Common myeloid progenitor, CD34-positive (primary cell): ENCODE measurements around the gene KANK2.

Experiments
- CTCF ChIA-PET: fragments of 350-600 bp; sonication (Branson Sonifier 250); formaldehyde crosslinking; loops from one replicate; lab custom pipeline; 2021; ENCODE audit warnings: antibody characterized with exemption; lab: Charles Lee
- POLR2A ChIA-PET: fragments of 350-600 bp; sonication (Branson Sonifier 250); formaldehyde crosslinking; loops from one replicate; lab custom pipeline; 2021; ENCODE audit warnings: antibody characterized with exemption; lab: Charles Lee
- DNase-seq, 3 donors: peaks; one replicate each; pipeline versions ENCODE4 v3.0.0 to v3.0.0-alpha.2; 2013
- H3K27ac ChIP-seq, 2 experiments: 1 replicate in 1 of 2; 2 replicates in 1 of 2; pipeline ENCODE4 v1.7.0; 2013; ENCODE audit warnings: inconsistent platforms in 2 of 2, low read length in 2 of 2, mild to moderate bottlenecking in 2 of 2, low read depth in 1 of 2, moderate library complexity in 1 of 2; ENCODE audit not compliant: severe bottlenecking in 2 of 2, insufficient read depth in 1 of 2, poor library complexity in 1 of 2
- H3K27me3 ChIP-seq, 5 experiments: replicated peaks in 2 of 5; 1 replicate in 3 of 5; 2 replicates in 2 of 5; pipeline versions ENCODE4 v1.6.1 to v1.7.0; 2013; ENCODE audit warnings: low read length in 4 of 5, mild to moderate bottlenecking in 2 of 5, moderate library complexity in 2 of 5, inconsistent platforms in 1 of 5; ENCODE audit not compliant: insufficient read depth in 5 of 5, control insufficient read depth in 4 of 5
- H3K36me3 ChIP-seq, 4 experiments: 1 replicate in 2 of 4; 2 replicates in 2 of 4; pipeline versions ENCODE4 v1.6.1 to v1.7.0; 2013; ENCODE audit warnings: low read length in 3 of 4, control low read depth in 1 of 4, mild to moderate bottlenecking in 1 of 4; ENCODE audit not compliant: control insufficient read depth in 4 of 4, insufficient read depth in 4 of 4
- H3K4me1 ChIP-seq, 4 experiments: 1 replicate in 3 of 4; 2 replicates in 1 of 4; pipeline versions ENCODE4 v1.6.1 to v1.7.1; 2013; ENCODE audit warnings: low read length in 3 of 4, mild to moderate bottlenecking in 3 of 4, control low read depth in 1 of 4, inconsistent platforms in 1 of 4, moderate library complexity in 1 of 4; ENCODE audit not compliant: control insufficient read depth in 4 of 4, insufficient read depth in 4 of 4; ENCODE audit errors: control extremely low read depth in 1 of 4
- H3K4me3 ChIP-seq, 7 experiments: 1 replicate in 4 of 7; 2 replicates in 3 of 7; pipeline versions ENCODE4 v1.5.1 to v1.7.0; 2013; ENCODE audit warnings: mild to moderate bottlenecking in 7 of 7, low read length in 6 of 7, moderate library complexity in 6 of 7, inconsistent platforms in 2 of 7, low read depth in 2 of 7, control low read depth in 1 of 7; ENCODE audit not compliant: insufficient read depth in 4 of 7, control insufficient read depth in 1 of 7; ENCODE audit errors: extremely low read depth in 1 of 7
- H3K9me3 ChIP-seq, 5 experiments: 1 replicate in 4 of 5; 2 replicates in 1 of 5; pipeline versions ENCODE4 v1.6.1 to v1.7.1; 2013; ENCODE audit warnings: low read length in 4 of 5, mild to moderate bottlenecking in 2 of 5, inconsistent platforms in 1 of 5, low read depth in 1 of 5, moderate library complexity in 1 of 5; ENCODE audit not compliant: control insufficient read depth in 4 of 5, insufficient read depth in 2 of 5; ENCODE audit errors: control extremely low read depth in 1 of 5
- WGBS: methylation state at CpG from one replicate; pipeline ENCODE4 v1.1.5; 2013; ENCODE audit not compliant: insufficient coverage; 5-methylcytosine and 5-hydroxymethylcytosine counted together

KANK2 gene

GRCh38 chr19:11209839-11210655, 12.7 kb upstream of the KANK2 start:
- Histone ChIP-seq H3K27ac (no peak overlapping the region), H3K4me3 (no peak overlapping the region), H3K36me3 (no peaks in the 10 kb centered on the region), H3K4me1 (peaks cover 0 to 10% (median 4%) of the 10 kb centered on the region in 4 experiments), H3K9me3 (no peaks in the 10 kb centered on the region), H3K27me3 (no peaks in the 10 kb centered on the region)
- WGBS, result 90% methylated on average over 2 of the region's 2 CpGs
- CTCF ChIA-PET, result no interaction called here
- POLR2A ChIA-PET, result no interaction called here
- DNase-seq, result peak in 2 of 3 donors; percentile 26 to 38

- no peaks in the 10 kb centered on the region for H3K27me3 ChIP-seq
- no peaks in the 10 kb centered on the region for H3K9me3 ChIP-seq
- POLR2A ChIA-PET, result no interaction called here
- no peak overlapping the region for H3K4me3 ChIP-seq
- H3K4me1 ChIP-seq, result peaks cover 4 to 22% (median 16%) of the 10 kb centered on the region in 4 experiments
- CTCF ChIA-PET, result interaction anchor here (1.9 kb wide), 1 partner anchor 15 kb away, joined by 6 read pairs; no protein-coding TSS in a partner anchor
- no peaks in the 10 kb centered on the region for H3K36me3 ChIP-seq
- DNase-seq, result peak in 2 of 3 donors; percentile 29 to 51
- WGBS, result 90% methylated on average over 29 of the region's 38 CpGs
- H3K27ac ChIP-seq, result no peak overlapping the region
Observed at GRCh38 chr19:11208561-11209471, 11.5 kb upstream of the KANK2 start.

GRCh38 chr19:11205939-11206570, 8.7 kb upstream of the KANK2 start:
- H3K4me3 ChIP-seq, result no peak overlapping the region
- POLR2A ChIA-PET, result interaction anchor here (0.6 kb wide), 1 partner anchor 48 kb away, joined by 4 read pairs; no protein-coding TSS in a partner anchor
- peaks cover 4 to 32% (median 23%) of the 10 kb centered on the region in 4 experiments for H3K4me1 ChIP-seq
- H3K27ac ChIP-seq, result no peak overlapping the region
- no peaks in the 10 kb centered on the region for H3K36me3 ChIP-seq
- DNase-seq, result peak in 2 of 3 donors; percentile 35 to 55
- no peaks in the 10 kb centered on the region for H3K9me3 ChIP-seq
- H3K27me3 ChIP-seq, result no peaks in the 10 kb centered on the region
- CTCF ChIA-PET, result interaction anchor here (0.6 kb wide), 3 partner anchors 15 to 80 kb away, joined by 3 read pairs; no protein-coding TSS in a partner anchor
- WGBS, result 80% methylated on average over 5 of the region's 9 CpGs

GRCh38 chr19:11204943-11205349, 7.6 kb upstream of the KANK2 start:
- Histone ChIP-seq H3K4me1 (peaks cover 4 to 32% (median 23%) of the 10 kb centered on the region in 4 experiments), H3K36me3 (no peaks in the 10 kb centered on the region), H3K9me3 (no peaks in the 10 kb centered on the region), H3K27me3 (no peaks in the 10 kb centered on the region), H3K4me3 (peak overlapping the region in 1 of 7 experiments; percentile 1), H3K27ac (peak overlapping the region in 1 of 2 experiments; percentile 45)
- WGBS, result 0% methylated on average over 2 of the region's 5 CpGs
- POLR2A ChIA-PET, result no interaction called here
- peak; percentile 93 to 99 (median 99) for DNase-seq
- CTCF ChIA-PET, result interaction anchor here (0.9 to 2.6 kb wide), 8 partner anchors 10 to 79 kb away, joined by 3 to 16 read pairs (median 6); no protein-coding TSS in a partner anchor

GRCh38 chr19:11204076-11204602, 6.8 kb upstream of the KANK2 start:
- POLR2A ChIA-PET, result no interaction called here
- WGBS, result 100% methylated on average over 1 of the region's 9 CpGs
- H3K4me3 ChIP-seq, result no peak overlapping the region

More at GRCh38 chr19:11204076-11204602, 6.8 kb upstream of the KANK2 start:
- Histone ChIP-seq H3K4me1 (peaks cover 4 to 34% (median 23%) of the 10 kb centered on the region in 4 experiments), H3K9me3 (no peaks in the 10 kb centered on the region), H3K27me3 (no peaks in the 10 kb centered on the region), H3K36me3 (no peaks in the 10 kb centered on the region), H3K27ac (peak overlapping the region in 1 of 2 experiments; percentile 12)
- CTCF ChIA-PET, result interaction anchor here (0.7 to 2.6 kb wide), 9 partner anchors 9 to 78 kb away, joined by 3 to 16 read pairs (median 5); no protein-coding TSS in a partner anchor
- DNase-seq, result peak in 1 of 3 donors; percentile 31
